Stimulated activated CD8-positive, alpha-beta memory T cell treated with anti-CD3 and anti-CD28 coated beads, Interleukin-12 subunit alpha, Interleukin-12 subunit beta, amount 100 ng/mL, for 4 hours (primary cell): ENCODE data around the gene MCU.
"Not testable (repeated sequence)": the region's sequence is repeated elsewhere in the genome, so short reads cannot be mapped to it uniquely, and the experiment has no call there.

ENCODE experiments used
- DNase-seq: peaks from one replicate; pipeline ENCODE4 v3.0.0-alpha.2; 2020; ENCODE audit warnings: low read depth

Gene MCU

DNA sequence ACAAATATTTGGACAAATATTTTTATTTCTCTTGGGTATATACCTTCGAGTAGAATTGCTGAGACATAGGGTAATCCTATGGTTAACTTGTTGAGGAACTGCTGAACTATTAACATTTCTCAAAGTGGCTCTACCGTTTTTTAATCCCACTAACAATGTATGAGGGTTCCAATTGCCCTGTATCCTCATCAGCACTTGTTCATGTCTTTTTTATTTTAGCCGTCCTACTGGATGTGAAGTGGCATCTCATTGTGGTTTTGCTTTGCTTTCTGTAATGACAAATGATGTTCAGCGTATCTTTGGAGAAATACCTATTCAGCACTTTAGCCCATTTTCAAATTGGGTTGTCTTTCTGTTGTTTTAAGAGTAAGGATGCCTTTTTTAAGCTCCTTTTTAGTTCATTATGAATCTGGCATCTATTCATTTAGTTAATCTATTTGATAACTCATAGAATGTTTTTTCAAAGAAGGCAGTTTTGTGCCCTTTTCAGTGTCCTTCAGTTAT is 40.0 kb downstream of the MCU start:
- no peak for DNase-seq

DNA sequence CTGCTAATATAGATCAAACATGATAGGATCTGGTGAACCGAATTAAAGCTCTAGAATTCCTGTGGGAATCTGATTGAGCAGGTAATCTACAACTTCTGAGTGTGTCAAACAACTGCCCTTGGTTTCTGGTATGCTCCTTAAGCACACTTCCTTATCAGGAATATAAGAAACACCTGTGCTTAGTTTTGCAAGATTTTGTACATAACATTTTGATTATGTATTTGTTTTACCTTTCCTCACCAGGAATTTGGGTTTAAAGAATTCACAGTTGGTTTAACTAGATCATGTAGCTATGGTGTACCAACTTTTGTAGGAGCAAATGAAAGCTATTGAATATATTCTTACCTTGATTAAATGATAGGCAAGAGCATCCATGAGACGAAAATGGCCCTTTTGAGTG is 40.6 kb downstream of the MCU start:
- no peak for DNase-seq

DNA sequence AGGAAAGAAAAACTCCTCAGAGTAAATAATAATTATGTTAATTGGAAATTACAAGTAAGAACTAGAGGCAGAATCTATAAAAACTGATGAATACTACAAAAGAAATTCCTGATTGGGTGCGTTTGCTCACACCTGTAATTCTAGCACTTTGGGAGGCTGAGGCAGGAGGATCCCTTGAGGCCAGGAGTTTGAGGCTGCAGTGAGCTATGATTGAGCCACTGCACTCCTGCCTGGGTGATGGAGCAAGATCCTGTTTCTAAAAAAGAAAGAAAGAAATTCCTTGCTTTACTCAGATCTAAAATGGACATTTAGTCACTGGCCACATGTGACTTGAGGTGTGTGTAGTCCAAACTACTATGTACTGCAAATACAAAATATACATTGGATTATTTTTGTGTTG is 42.0 kb downstream of the MCU start:
- DNase-seq: no peak

DNA sequence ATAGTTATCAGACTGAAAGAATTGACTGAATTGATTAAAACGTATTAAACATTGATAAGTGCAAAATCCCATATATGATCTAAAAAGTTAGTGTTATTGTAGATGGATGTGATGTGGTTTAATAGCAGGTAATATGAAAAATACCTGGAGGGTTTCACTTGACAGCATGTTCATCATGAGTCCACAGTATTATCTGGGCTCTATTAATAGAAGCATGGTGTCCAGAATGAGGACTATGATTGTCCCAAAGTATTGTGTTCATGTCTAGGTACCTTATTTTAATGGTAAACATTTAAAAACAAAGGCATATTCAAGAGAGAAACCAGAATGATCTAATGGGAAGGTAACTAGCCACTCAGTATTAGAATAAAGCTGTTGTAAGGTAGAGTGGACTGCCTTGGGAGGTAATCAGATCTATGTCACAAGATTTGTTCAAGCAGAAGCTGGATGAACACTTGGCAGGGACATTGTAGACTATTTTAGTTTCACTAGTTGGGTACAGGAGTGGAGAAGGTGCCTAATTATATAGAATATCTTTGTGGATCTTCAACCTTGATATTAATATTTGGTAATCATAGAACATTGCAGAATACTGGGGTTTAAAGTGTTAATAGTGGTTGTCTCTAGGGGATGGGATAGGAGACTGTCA is 43.5 kb downstream of the MCU start:
- no peak for DNase-seq

DNA sequence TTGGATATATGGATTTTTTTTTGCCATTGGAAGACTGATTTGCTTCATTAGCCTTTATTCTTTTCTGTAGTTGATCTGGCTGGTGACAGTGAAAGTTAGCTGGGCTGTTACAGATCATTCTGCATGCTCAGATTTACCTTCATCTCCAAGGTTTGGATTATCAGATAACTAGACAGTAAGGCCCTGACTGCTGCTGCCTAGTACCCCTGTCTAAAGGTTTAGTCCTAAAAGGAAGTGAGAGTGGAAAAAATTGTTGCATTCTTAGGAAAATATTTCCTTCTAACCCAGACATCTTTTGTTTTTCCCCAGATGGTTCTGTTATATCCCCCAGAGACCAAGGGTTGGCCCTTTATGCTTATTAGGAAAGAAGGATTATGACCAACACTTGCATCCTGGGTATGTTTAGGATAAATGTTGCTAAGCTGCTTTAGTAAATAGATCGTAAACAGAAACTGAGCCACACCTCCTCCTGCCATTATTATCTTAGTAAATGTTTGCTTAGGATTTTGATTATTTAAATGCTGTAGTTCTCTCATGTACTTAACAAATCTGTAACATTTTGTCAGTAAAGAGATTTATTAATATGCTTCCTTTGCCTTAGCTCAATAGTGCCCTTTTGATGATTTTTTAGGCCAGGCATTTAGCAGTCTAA is 44.4 kb downstream of the MCU start:
- no peak for DNase-seq

- DNase-seq: no peak
These were observed 44.9 kb downstream of the MCU start for GRCh38 chr10:72736828-72737220.

- not testable (repeated sequence) for DNase-seq
These were observed 45.4 kb downstream of the MCU start for GRCh38 chr10:72737357-72737756.

GRCh38 chr10:72738486-72738885 is 46.5 kb downstream of the MCU start:
- DNase-seq: no peak

DNA sequence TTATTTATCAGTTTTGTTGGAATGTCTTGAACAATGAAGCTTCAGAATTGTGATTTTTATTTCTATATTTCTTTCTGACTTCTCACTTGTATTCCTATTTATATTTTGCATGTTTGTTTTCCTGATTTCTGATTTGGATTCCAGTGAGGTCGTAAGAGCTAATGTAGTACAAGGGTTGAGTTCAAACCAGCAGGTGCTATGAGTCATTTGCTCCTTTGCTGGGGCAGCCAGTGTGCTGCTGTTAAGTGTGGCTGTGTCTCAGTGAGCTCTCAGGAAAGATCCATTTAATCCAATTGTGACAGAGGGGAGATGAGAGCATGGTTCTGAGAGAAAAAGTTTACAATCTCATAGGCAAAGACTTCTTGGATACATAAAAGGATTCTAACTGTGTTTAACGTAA is 48.6 kb downstream of the MCU start:
- no peak for DNase-seq

GRCh38 chr10:72742092-72742491 is 50.1 kb downstream of the MCU start:
- no peak for DNase-seq

- no peak for DNase-seq
These were observed 50.9 kb downstream of the MCU start for GRCh38 chr10:72742797-72743196.

DNA sequence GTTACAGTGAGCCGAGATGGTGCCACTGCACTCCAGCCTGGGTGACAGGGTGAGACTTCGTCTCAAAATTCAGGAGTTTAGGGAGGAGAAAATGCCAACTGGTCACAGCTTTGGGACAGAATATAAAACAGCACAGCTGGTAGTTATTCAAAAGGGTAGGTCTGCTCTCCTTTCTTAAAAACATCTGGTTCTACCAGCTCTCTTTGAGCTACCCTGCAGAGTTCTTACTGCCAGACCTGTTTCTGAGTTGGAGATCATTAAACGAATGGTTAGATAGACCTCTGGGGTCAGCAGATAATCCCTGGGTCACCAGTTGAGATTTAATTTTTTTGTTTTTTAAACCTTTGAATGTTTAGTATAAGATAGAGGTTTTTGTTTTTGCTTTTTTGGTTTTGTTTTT is 52.6 kb downstream of the MCU start:
- DNase-seq: no peak

DNA sequence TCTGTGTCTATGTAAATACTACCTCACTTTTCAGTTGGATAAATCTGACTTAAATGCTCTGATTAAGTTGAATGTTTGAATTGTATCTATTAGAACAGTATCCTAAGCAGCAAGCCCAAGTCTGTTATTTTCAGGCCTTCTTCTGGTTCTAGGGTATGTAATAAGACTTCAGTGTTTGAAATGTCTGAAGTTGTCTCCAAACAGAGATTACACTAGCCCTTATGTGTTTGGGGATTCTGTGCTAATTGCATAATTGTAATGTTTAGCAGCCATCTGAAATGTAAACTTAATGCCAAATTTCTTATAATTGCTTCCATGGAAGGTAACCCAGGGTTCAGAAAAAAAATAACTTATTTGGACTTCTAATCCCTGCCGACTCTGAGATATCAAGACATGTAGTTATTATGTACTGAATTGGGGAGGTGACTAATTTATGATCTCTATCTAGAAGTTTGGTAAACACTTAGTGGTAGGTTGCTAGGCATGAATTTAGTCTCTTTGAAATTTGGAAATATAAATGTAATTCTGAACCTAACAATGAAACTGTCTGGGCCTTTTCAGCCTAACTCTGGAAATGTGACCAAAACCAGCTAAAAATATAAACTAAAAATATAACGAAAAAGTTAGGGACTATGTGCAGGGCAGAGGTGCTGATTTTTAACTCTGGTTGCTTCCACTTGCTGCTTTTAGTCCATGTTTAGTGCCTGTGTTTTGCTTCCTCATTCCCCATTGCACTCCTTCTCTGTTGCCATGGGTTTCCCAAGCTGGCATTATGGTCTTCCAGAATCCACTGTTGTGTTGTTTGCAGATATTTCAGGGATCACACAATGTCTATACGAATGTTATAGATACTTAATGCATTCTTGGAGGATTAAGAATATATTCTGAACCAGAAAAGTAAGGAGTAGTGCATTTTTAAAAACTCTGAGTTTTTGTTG is 54.8 kb downstream of the MCU start:
- DNase-seq: no peak

- DNase-seq: no peak
These were observed 55.6 kb downstream of the MCU start for GRCh38 chr10:72747521-72747920.

DNA sequence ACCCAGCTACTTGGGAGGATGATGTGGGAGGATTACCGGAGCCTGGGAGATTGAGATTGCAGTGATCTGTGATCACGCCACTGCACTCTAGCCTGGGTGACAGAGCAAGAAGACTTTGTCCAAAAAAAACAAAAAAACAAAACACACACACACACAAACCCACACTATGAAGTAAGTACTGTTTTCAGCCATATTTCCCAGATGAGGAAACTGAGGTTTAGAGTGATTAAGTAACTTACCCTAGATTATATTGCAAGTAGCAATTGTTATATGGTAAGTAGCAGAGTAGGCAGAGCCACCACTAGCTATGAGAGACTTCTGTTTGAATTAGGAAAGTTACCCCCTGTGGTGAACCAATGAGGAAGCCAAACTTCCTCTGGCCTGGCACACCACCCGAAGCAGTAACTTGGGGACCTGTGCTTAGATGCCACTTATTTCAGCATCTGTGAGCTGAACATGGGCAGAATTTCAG is 61.9 kb downstream of the MCU start:
- DNase-seq: no peak

- no peak for DNase-seq
These were observed 62.5 kb downstream of the MCU start for GRCh38 chr10:72754275-72755032.

- no peak for DNase-seq
These were observed 64.9 kb downstream of the MCU start for GRCh38 chr10:72756674-72757385.

- no peak for DNase-seq
These were observed 65.8 kb downstream of the MCU start for GRCh38 chr10:72757732-72758131.

DNA sequence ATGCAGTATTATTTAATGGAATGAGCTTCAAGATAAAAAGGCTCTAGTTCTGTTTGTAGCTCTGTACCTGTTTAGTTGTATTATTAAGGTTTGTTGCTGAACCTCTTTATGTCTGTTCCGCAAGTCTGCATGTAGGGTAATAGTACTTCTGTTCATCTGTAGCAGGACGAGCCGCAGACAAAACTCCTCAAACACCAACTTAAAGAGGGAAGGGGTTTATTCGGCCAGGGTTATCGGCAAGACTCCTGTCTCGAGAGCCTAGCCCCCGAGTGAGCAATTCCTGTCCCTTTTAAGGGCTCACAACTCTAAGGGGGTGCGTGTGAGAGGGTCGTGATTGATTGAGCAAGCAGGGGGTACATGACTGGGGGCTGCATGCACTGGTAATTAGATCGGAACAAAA is 67.0 kb downstream of the MCU start:
- DNase-seq: not testable (repeated sequence)

GRCh38 chr10:72759584-72759983 is 67.6 kb downstream of the MCU start:
- no peak for DNase-seq

GRCh38 chr10:72761498-72761897 is 69.6 kb downstream of the MCU start:
- DNase-seq: no peak
